ENCODE results near the gene TSC2.

Gene TSC2

DNA sequence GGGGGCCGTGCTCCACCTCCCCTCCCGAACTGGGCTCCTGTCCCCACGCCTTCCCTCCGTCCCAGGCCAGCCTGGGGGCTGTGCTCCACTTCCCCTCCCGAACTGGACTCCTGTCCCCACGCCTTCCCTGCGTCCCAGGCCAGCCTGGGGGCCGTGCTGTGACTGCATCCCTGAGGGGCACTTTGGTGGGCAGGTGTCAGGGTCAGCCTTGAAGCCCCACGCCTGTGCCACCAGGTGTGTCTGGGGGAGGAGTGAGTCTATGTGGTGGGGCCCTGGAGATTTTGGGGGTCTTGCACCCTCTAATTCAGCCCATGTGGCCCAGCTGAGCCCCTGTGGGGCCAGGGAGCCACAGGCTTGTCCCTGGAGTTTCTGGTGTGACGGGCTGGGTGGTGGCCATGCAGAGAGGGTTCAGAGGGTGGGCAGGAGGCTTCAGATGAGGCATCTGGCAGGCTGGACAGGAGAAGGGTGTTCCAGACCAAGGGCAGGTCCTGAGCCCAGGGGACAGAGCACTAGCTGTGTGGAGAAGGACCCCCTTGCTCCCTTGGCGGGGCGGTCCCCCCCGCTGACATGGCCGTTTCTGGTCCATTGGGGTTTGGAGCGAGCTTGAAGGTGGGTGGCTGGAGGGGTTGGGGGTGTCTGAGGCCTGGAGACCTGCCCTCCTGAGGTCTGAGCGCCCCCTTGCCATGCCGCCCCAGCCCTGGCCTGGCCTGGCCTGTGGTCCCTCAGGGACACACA lies 12.9 kb upstream of the TSC2 start:
- TF ChIP-seq POLR2A (IDR thresholded peaks at IDR 0.05; ENCODE audit: low read depth, low read length) (no peak), POLR2AphosphoS5 (IDR thresholded peaks at IDR 0.05; ENCODE audit: low read depth, low read length) (no peak), TAF1 (IDR thresholded peaks at IDR 0.05; ENCODE audit: borderline replicate concordance, low read depth, low read length) (no peak)
- no peak for DNase-seq (ENCODE audit: insufficient read length)
- FAIRE-seq: no peak

DNA sequence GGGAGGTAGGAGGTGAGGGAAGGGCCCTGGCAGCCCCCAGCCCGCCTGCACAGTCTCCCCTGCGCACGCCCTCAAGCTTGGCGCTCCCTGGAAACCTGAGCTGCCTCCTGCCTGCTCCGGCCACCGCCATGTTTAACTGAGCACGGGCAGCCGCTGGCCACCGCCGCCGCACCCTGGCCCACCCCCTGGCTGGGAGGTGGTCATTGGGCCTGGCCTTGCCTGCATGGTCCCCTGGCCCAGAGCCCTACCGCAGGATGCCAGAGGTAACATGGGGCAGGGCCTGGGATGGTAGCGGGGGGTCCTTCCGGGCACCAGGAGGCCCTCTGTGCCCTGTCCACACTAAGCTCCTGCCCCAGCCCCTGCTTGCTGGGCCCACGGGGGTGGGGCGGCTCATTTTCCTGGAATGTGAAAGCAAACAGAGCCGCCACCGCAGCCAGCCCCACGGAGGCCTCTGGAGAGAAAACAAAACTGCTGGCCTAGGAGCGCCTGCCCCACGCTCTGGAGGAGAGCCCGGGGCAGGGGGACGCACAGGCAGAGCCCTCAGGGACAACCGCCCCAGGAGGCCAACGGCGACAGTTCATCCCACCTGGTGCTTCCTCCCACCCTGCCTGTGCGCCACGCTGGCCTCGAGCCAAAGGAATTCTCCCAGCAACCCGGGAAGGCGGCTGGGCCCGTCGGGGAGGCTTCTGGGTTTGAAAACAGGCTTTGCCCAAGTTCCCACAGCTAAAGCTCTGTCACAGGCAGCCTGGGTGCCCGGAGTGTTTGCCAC lies 12.2 kb upstream of the TSC2 start:
- no peak for FAIRE-seq
- no peak for DNase-seq (ENCODE audit: insufficient read length)

GRCh38 chr16:2036200-2036966 lies 11.4 kb upstream of the TSC2 start:
- FAIRE-seq (no peak), DNase-seq (ENCODE audit: insufficient read length) (no peak)
- TF ChIP-seq POLR2A (IDR thresholded peaks at IDR 0.05; ENCODE audit: low read depth, low read length) (no peak), TAF1 (IDR thresholded peaks at IDR 0.05; ENCODE audit: borderline replicate concordance, low read depth, low read length) (no peak), POLR2AphosphoS5 (IDR thresholded peaks at IDR 0.05; ENCODE audit: low read depth, low read length) (no peak)

More for the DNA sequence above, 12.2 kb upstream of the TSC2 start:
- TF ChIP-seq POLR2A (IDR thresholded peaks at IDR 0.05; ENCODE audit: low read depth, low read length) (no peak), POLR2AphosphoS5 (IDR thresholded peaks at IDR 0.05; ENCODE audit: low read depth, low read length) (no peak), TAF1 (IDR thresholded peaks at IDR 0.05; ENCODE audit: borderline replicate concordance, low read depth, low read length) (no peak)

GRCh38 chr16:2037115-2037514 lies 10.7 kb upstream of the TSC2 start:
- TF ChIP-seq POLR2AphosphoS5 (IDR thresholded peaks at IDR 0.05; ENCODE audit: low read depth, low read length) (no peak), TAF1 (IDR thresholded peaks at IDR 0.05; ENCODE audit: borderline replicate concordance, low read depth, low read length) (no peak), POLR2A (IDR thresholded peaks at IDR 0.05; ENCODE audit: low read depth, low read length) (no peak)
- no peak for FAIRE-seq
- no peak for DNase-seq (ENCODE audit: insufficient read length)

- TF ChIP-seq TAF1 (IDR thresholded peaks at IDR 0.05; ENCODE audit: borderline replicate concordance, low read depth, low read length): no peak
- no peak for TF ChIP-seq POLR2AphosphoS5 (IDR thresholded peaks at IDR 0.05; ENCODE audit: low read depth, low read length)
- TF ChIP-seq POLR2A (IDR thresholded peaks at IDR 0.05; ENCODE audit: low read depth, low read length): no peak
- FAIRE-seq (no peak), DNase-seq (ENCODE audit: insufficient read length) (no peak)
These were observed 10.0 kb upstream of the TSC2 start for GRCh38 chr16:2037647-2038381.

- TF ChIP-seq TAF1 (IDR thresholded peaks at IDR 0.05; ENCODE audit: borderline replicate concordance, low read depth, low read length) (no peak), POLR2A (IDR thresholded peaks at IDR 0.05; ENCODE audit: low read depth, low read length) (no peak), POLR2AphosphoS5 (IDR thresholded peaks at IDR 0.05; ENCODE audit: low read depth, low read length) (no peak)
- no peak for FAIRE-seq
- DNase-seq (ENCODE audit: insufficient read length): no peak
These were observed 9.2 kb upstream of the TSC2 start for GRCh38 chr16:2038382-2039231.

GRCh38 chr16:2039274-2040031 lies 8.3 kb upstream of the TSC2 start:
- FAIRE-seq (no peak), DNase-seq (ENCODE audit: insufficient read length) (no peak)
- no peak for TF ChIP-seq POLR2AphosphoS5 (IDR thresholded peaks at IDR 0.05; ENCODE audit: low read depth, low read length)
- no peak for TF ChIP-seq TAF1 (IDR thresholded peaks at IDR 0.05; ENCODE audit: borderline replicate concordance, low read depth, low read length)
- no peak for TF ChIP-seq POLR2A (IDR thresholded peaks at IDR 0.05; ENCODE audit: low read depth, low read length)

- no peak for TF ChIP-seq POLR2A (IDR thresholded peaks at IDR 0.05; ENCODE audit: low read depth, low read length)
- TF ChIP-seq TAF1 (IDR thresholded peaks at IDR 0.05; ENCODE audit: borderline replicate concordance, low read depth, low read length): no peak
- TF ChIP-seq POLR2AphosphoS5 (IDR thresholded peaks at IDR 0.05; ENCODE audit: low read depth, low read length): no peak
- DNase-seq (ENCODE audit: insufficient read length) (no peak), FAIRE-seq (no peak)
These were observed 7.6 kb upstream of the TSC2 start for GRCh38 chr16:2040041-2040786.

Data from GM12892 (cell line).